ENCODE results near the gene SMARCB1.

DNA sequence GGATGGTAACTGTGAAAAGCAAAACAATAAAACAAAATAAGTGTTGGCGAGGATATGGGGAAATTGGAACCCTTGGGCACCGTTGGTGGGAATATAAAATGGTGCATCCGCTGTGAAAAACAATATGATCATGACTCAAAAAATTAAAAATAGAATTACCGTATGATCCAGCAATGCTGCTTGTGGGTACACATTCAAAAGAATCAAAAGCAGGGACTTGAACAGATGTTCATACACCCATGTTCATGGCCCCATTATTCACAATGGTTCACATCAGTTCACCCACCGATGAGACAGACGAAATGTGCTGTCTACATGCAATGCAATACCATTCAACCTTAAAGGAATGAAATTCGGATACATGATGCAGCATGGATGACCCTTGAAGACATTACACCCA, 53.3 kb downstream of the SMARCB1 start:
- TF ChIP-seq, protein P1, sequence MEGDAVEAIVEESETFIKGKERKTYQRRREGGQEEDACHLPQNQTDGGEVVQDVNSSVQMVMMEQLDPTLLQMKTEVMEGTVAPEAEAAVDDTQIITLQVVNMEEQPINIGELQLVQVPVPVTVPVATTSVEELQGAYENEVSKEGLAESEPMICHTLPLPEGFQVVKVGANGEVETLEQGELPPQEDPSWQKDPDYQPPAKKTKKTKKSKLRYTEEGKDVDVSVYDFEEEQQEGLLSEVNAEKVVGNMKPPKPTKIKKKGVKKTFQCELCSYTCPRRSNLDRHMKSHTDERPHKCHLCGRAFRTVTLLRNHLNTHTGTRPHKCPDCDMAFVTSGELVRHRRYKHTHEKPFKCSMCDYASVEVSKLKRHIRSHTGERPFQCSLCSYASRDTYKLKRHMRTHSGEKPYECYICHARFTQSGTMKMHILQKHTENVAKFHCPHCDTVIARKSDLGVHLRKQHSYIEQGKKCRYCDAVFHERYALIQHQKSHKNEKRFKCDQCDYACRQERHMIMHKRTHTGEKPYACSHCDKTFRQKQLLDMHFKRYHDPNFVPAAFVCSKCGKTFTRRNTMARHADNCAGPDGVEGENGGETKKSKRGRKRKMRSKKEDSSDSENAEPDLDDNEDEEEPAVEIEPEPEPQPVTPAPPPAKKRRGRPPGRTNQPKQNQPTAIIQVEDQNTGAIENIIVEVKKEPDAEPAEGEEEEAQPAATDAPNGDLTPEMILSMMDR (conservative IDR thresholded peaks at IDR 0.05; ENCODE audit: low read depth, low read length): no peak
- no peak for TF ChIP-seq EZH2 (IDR thresholded peaks at IDR 0.05; ENCODE audit: low read length, unreplicated experiment)

Data from PC-3 (cell line).